ENCODE measurements around the gene UBL5. TPM values are rescaled to one million over a fixed set of nuclear protein-coding genes. Genes with fewer than 3 reads are reported as not detected.

UBL5 gene
- total RNA-seq, 1 donor from 2014 or later: 538 TPM

- no peaks in the 10 kb centered on the region for H3K4me1 ChIP-seq
- no peaks in the 10 kb centered on the region for H3K9me3 ChIP-seq (replicated peaks)
- no peaks in the 10 kb centered on the region for H3K27me3 ChIP-seq (ENCODE audit: low read depth)
- intact Hi-C loops (cut with micrococcal nuclease): no loop called here
- H3K4me3 ChIP-seq: no peak overlapping the region
- no peak for DNase-seq
- TF ChIP-seq, protein P1, sequence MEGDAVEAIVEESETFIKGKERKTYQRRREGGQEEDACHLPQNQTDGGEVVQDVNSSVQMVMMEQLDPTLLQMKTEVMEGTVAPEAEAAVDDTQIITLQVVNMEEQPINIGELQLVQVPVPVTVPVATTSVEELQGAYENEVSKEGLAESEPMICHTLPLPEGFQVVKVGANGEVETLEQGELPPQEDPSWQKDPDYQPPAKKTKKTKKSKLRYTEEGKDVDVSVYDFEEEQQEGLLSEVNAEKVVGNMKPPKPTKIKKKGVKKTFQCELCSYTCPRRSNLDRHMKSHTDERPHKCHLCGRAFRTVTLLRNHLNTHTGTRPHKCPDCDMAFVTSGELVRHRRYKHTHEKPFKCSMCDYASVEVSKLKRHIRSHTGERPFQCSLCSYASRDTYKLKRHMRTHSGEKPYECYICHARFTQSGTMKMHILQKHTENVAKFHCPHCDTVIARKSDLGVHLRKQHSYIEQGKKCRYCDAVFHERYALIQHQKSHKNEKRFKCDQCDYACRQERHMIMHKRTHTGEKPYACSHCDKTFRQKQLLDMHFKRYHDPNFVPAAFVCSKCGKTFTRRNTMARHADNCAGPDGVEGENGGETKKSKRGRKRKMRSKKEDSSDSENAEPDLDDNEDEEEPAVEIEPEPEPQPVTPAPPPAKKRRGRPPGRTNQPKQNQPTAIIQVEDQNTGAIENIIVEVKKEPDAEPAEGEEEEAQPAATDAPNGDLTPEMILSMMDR (IDR thresholded peaks at IDR 0.05; ENCODE audit: borderline replicate concordance): no peak
- no peak overlapping the region for H3K27ac ChIP-seq (replicated peaks)
- H3K36me3 ChIP-seq: peaks cover 16% of the 10 kb centered on the region
Observed at GRCh38 chr19:9854282-9854846, 26.6 kb downstream of the UBL5 start.

DNA sequence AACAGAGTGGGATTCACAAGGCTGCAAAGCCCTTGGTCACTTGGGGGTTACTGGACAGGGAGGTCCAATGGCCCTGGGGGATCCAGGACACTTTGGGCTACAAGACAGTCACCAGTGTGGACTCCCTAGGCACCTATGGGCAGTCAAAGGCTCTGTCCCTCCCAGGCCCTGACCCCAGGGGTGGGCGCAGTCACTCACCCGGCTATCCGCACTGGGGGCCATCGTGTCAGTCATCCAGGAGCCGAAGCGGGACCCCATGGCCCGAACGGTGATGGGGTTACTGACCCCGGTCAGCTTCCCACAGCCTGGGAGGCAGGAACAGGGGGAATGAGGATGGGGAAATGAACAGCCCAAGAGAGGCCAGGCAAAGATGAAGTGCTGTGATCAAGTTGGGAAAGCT, 28.9 kb downstream of the UBL5 start:
- TF ChIP-seq, protein P1 (IDR thresholded peaks at IDR 0.05; ENCODE audit: borderline replicate concordance): no peak
- Histone ChIP-seq H3K4me1 (no peaks in the 10 kb centered on the region), H3K36me3 (peaks cover 6% of the 10 kb centered on the region), H3K9me3 (replicated peaks) (no peaks in the 10 kb centered on the region), H3K27me3 (ENCODE audit: low read depth) (peaks cover 14% of the 10 kb centered on the region), H3K4me3 (no peak overlapping the region), H3K27ac (replicated peaks) (no peak overlapping the region)
- no peak for DNase-seq
- intact Hi-C loops (cut with micrococcal nuclease): no loop called here

- Histone ChIP-seq H3K4me1 (no peaks in the 10 kb centered on the region), H3K4me3 (no peak overlapping the region), H3K36me3 (peaks cover under 1% of the 10 kb centered on the region), H3K27ac (replicated peaks) (no peak overlapping the region), H3K9me3 (replicated peaks) (no peaks in the 10 kb centered on the region), H3K27me3 (ENCODE audit: low read depth) (peaks cover 14% of the 10 kb centered on the region)
- intact Hi-C loops (cut with micrococcal nuclease): no loop called here
- no peak for DNase-seq
- TF ChIP-seq, protein P1 (IDR thresholded peaks at IDR 0.05; ENCODE audit: borderline replicate concordance): no peak
Observed at GRCh38 chr19:9857076-9857721, 29.5 kb downstream of the UBL5 start.

GRCh38 chr19:9857920-9858746, 30.4 kb downstream of the UBL5 start:
- Histone ChIP-seq H3K36me3 (no peaks in the 10 kb centered on the region), H3K9me3 (replicated peaks) (no peaks in the 10 kb centered on the region), H3K4me1 (no peaks in the 10 kb centered on the region), H3K27me3 (ENCODE audit: low read depth) (peaks cover 14% of the 10 kb centered on the region), H3K27ac (replicated peaks) (no peak overlapping the region), H3K4me3 (no peak overlapping the region)
- DNase-seq: no peak
- TF ChIP-seq, protein P1 (IDR thresholded peaks at IDR 0.05; ENCODE audit: borderline replicate concordance): no peak
- intact Hi-C loops (cut with micrococcal nuclease): no loop called here

GRCh38 chr19:9858766-9859165, 31.0 kb downstream of the UBL5 start:
- peaks cover 14% of the 10 kb centered on the region for H3K27me3 ChIP-seq (ENCODE audit: low read depth)
- TF ChIP-seq, protein P1 (IDR thresholded peaks at IDR 0.05; ENCODE audit: borderline replicate concordance): no peak
- H3K36me3 ChIP-seq: no peaks in the 10 kb centered on the region
- no peak overlapping the region for H3K4me3 ChIP-seq
- intact Hi-C loops (cut with micrococcal nuclease): no loop called here
- no peak overlapping the region for H3K27ac ChIP-seq (replicated peaks)
- DNase-seq: no peak
- no peaks in the 10 kb centered on the region for H3K4me1 ChIP-seq
- H3K9me3 ChIP-seq (replicated peaks): no peaks in the 10 kb centered on the region
